Urinary bladder (tissue), 4 donors: ENCODE data around the gene STPG2. TPM values are rescaled to one million over a fixed set of nuclear protein-coding genes. Genes with fewer than 3 reads are reported as not detected.
"Not testable (repeated sequence)": the region's sequence is repeated elsewhere in the genome, so short reads cannot be mapped to it uniquely, and the experiment has no call there.

ENCODE experiments used
- DNase-seq: peaks from one replicate; pipeline ENCODE4 v3.0.0-alpha.2; 2015; ENCODE audit errors: extremely low spot score
- H3K27ac ChIP-seq: one replicate; pipeline ENCODE4 v1.5.1; 2013; ENCODE audit warnings: low read depth, mild to moderate bottlenecking, moderate library complexity
- H3K36me3 ChIP-seq: one replicate; pipeline ENCODE4 v1.6.1; 2013; ENCODE audit warnings: mild to moderate bottlenecking, moderate library complexity; ENCODE audit not compliant: insufficient read depth
- H3K4me1 ChIP-seq: one replicate; pipeline ENCODE4 v1.6.1; 2013; ENCODE audit warnings: mild to moderate bottlenecking, moderate library complexity; ENCODE audit not compliant: insufficient read depth
- H3K4me3 ChIP-seq: one replicate; pipeline ENCODE4 v1.5.1; 2013; ENCODE audit warnings: low read depth, low read length
- WGBS: extraction: QIAGEN DNeasy Blood & Tissue Kit; methylation state at CpG from one replicate; pipeline ENCODE4 v1.1.7; 2013; 5-methylcytosine and 5-hydroxymethylcytosine counted together
- polyA plus RNA-seq: library from polyadenylated mRNA; stranded (reverse); fragments of 200-250 nt; gene quantifications from one replicate; pipeline ENCODE4 v1.2.3, GENCODE V29; 2013
- total RNA-seq: library from RNA; depleted of rRNA; stranded (reverse); fragments of >200 nt; gene quantifications from one replicate; pipeline ENCODE4 v1.2.3, GENCODE V29; 2014
- donor health status: healthy with polysubstance abuse.
- donor health status: healthy.

The STPG2 gene
- total and polyA plus RNA-seq, 2 donors: 0.03 to 1.0 TPM

GRCh38 chr4:97585274-97585673, 558.0 kb downstream of the STPG2 start:
- no peak overlapping the region for H3K4me3 ChIP-seq
- no peak overlapping the region for H3K27ac ChIP-seq
- H3K36me3 ChIP-seq: no peaks in the 10 kb centered on the region
- no peaks in the 10 kb centered on the region for H3K4me1 ChIP-seq
- DNase-seq: no peak

- no peak for DNase-seq
- Histone ChIP-seq H3K27ac (no peak overlapping the region), H3K4me1 (no peaks in the 10 kb centered on the region), H3K4me3 (no peak overlapping the region), H3K36me3 (no peaks in the 10 kb centered on the region)
- WGBS: 34% methylated on average over 1 of the region's 1 CpG
These were observed 560.4 kb downstream of the STPG2 start for GRCh38 chr4:97582890-97583289.

DNA sequence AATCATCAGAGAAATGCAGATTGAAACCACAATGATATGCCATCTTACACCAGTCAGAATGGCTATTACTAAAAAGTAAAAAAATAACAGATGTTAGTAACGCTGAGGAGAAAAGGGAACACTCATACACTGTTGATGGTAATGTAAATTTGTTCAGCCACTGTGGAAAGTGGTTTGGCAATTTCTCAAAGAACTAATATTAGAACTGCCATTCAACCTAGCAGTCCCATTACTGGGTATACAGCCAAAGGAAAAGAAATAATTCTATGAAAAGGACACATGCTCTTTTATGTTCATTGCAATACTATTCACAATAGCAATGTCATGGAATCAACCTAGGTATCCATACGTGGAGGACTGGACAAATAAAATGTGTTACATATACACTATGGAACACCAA, 566.3 kb downstream of the STPG2 start:
- DNase-seq: no peak
- Histone ChIP-seq H3K4me3 (no peak overlapping the region), H3K4me1 (no peaks in the 10 kb centered on the region), H3K36me3 (no peaks in the 10 kb centered on the region), H3K27ac (no peak overlapping the region)
- WGBS: 67% methylated on average over 2 of the region's 2 CpGs

DNA sequence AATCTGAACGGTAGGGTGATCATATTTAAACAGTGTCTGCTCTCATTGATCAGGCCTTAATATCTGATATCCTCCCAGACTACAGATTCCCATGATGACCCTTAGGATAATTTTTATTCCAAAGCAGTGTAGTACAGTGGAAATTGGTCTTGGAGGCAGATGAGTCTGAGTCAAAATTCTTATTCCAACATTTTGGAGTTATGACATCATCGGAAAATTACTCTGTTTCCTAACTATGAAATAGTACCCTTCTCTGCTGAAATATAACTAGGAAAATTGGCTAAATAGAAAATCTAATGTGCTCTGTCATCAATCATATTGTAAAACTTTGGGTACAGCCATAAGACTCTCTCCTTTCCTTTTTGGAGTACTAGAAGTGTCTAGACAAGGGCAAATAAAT, 583.3 kb downstream of the STPG2 start:
- H3K4me3 ChIP-seq: no peak overlapping the region
- no peak for DNase-seq
- H3K4me1 ChIP-seq: no peaks in the 10 kb centered on the region
- 87% methylated on average over 2 of the region's 2 CpGs for WGBS
- no peaks in the 10 kb centered on the region for H3K36me3 ChIP-seq
- no peak overlapping the region for H3K27ac ChIP-seq

GRCh38 chr4:97558204-97558778, 585.0 kb downstream of the STPG2 start:
- Histone ChIP-seq H3K4me3 (no peak overlapping the region), H3K27ac (no peak overlapping the region), H3K4me1 (no peaks in the 10 kb centered on the region), H3K36me3 (no peaks in the 10 kb centered on the region)
- WGBS: 67% methylated on average over 4 of the region's 4 CpGs
- DNase-seq: no peak

DNA sequence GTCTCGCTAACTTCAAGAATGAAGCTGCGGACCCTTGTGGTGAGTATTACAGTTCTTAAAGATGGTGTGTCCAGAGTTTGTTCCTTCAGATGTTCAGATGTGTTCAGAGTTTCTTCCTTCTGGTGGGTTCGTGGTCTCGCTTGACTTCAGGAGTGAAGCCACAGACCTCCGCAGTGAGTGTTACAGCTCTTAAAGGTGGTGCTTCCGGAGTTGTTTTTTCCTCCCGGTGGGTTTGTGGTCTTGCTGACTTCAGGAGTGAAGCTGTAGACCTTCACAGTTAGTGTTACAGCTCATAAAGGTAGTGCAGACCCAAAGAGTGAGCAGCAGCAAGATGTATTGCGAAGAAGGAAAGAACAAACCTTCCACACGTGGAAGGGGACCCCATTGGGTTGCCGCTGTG, 592.6 kb downstream of the STPG2 start:
- not testable (repeated sequence) for DNase-seq, H3K4me1 ChIP-seq, H3K4me3 ChIP-seq, H3K36me3 ChIP-seq, H3K27ac ChIP-seq
- 92% methylated on average over 10 of the region's 10 CpGs for WGBS

DNA sequence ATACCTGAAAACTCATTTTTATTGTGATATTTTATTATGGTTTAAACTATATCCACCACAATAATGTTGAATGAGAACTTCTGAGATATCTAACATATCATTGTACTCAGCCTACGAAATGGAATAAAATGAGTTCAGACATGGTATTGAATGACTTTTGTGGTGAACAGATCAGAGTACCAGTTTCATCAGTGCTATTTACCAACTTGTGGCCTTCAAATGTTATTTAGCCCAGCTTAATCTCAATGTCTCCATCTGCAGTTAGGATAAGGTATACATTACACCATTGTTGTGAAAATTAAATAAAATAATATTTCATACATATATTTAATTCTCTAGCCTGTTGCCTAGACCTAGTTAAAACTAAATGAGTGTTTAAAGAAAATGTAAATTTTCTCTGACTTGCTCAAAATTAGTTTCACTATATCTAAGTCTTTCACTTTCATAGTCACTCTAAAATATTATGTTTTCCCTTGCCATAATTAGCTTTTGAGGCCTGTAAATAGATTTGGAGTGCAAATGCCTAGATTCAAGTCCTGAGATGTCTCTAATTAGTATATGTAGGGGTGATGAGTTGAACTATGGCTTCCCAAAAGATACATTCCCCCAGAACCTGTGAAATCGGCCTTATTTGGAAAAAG, 594.2 kb downstream of the STPG2 start:
- WGBS: 90% methylated on average over 2 of the region's 2 CpGs

DNA sequence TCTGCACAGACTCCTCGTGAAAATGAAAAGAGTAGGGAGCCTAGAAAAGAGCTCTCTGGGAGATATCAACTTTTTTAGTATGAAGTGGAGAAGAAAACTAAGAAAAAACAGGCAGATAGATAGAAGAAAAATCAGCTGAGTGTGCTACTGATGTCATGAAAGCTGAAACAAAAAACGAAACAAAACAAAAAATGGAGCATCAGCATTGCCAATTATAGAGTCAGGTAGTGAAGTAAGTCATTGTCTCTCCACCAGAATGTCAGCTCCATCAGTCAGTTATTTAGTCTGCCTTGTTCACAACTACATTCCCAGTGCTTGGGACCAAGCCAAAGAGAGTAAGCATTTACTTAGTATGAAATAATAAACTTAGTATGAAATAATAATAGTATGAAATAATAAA, 595.1 kb downstream of the STPG2 start:
- no peaks in the 10 kb centered on the region for H3K36me3 ChIP-seq
- no peak for DNase-seq
- WGBS: 79% methylated on average over 2 of the region's 2 CpGs

More for the DNA sequence above, 594.2 kb downstream of the STPG2 start:
- H3K4me3 ChIP-seq: no peak overlapping the region
- DNase-seq: no peak
- H3K4me1 ChIP-seq: no peaks in the 10 kb centered on the region
- H3K27ac ChIP-seq: no peak overlapping the region
- no peaks in the 10 kb centered on the region for H3K36me3 ChIP-seq

GRCh38 chr4:97531351-97531750, 611.9 kb downstream of the STPG2 start:
- Histone ChIP-seq H3K36me3 (no peaks in the 10 kb centered on the region), H3K4me1 (no peaks in the 10 kb centered on the region), H3K4me3 (no peak overlapping the region), H3K27ac (no peak overlapping the region)
- DNase-seq: no peak

More for the DNA sequence above, 595.1 kb downstream of the STPG2 start:
- no peak overlapping the region for H3K27ac ChIP-seq
- no peaks in the 10 kb centered on the region for H3K4me1 ChIP-seq
- H3K4me3 ChIP-seq: no peak overlapping the region

DNA sequence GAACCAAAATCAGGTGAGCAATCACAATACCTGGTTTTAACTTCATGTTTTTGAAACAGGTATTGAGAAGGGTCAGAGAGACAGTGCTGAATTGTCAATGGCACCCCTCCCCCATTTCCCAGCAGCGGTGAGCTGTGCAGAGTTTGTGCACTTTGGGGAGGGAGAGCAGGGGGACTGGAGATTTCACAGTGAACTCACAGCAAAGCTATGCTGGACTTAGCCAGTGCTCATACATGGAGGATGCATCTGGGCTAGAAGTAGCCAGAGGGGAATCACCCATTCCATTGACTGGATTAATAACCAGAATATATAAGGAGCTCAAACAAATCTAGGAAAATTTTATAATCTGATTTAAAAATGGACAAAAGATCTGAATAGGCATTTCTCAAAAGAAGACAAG, 612.6 kb downstream of the STPG2 start:
- no peak overlapping the region for H3K27ac ChIP-seq
- WGBS: 48% methylated on average over 1 of the region's 1 CpG
- H3K36me3 ChIP-seq: no peaks in the 10 kb centered on the region
- DNase-seq: no peak
- H3K4me3 ChIP-seq: no peak overlapping the region
- no peaks in the 10 kb centered on the region for H3K4me1 ChIP-seq

DNA sequence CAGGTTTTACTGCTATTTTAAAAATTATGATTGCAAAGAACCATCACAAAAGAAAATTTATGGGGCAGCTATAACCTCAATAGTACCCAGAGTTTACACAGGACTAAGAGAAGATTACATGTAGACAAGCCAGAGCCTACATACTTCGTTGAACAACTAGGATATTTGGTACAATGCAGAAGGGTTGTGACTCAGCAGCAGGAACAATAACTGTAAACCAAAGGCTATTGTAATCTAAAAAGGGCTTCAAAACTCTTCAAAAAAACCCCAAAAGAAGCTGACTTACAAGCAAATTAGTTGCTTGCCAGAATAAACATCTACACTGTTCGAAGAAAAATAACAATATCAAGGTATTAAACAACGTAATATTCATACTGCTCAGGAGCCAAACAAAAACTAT, 618.0 kb downstream of the STPG2 start:
- no peak for DNase-seq
- Histone ChIP-seq H3K4me3 (no peak overlapping the region), H3K4me1 (no peaks in the 10 kb centered on the region), H3K27ac (no peak overlapping the region), H3K36me3 (no peaks in the 10 kb centered on the region)
- 62% methylated on average over 3 of the region's 3 CpGs for WGBS

- Histone ChIP-seq H3K4me3 (no peak overlapping the region), H3K4me1 (no peaks in the 10 kb centered on the region), H3K27ac (no peak overlapping the region), H3K36me3 (no peaks in the 10 kb centered on the region)
- no peak for DNase-seq
- WGBS: 89% methylated on average over 1 of the region's 1 CpG
These were observed 625.3 kb downstream of the STPG2 start for GRCh38 chr4:97517939-97518338.

- Histone ChIP-seq H3K4me1 (no peaks in the 10 kb centered on the region), H3K4me3 (no peak overlapping the region), H3K36me3 (no peaks in the 10 kb centered on the region), H3K27ac (no peak overlapping the region)
- no peak for DNase-seq
- WGBS: 29% methylated on average over 3 of the region's 3 CpGs
These were observed 629.4 kb downstream of the STPG2 start for GRCh38 chr4:97513917-97514316.
